BLaER1 treated with 17β-estradiol and CSF1 and Interleukin-3, amounts not matched to agents 10 nM and 100 nM (cell line): ENCODE data around the gene CNNM4.
A peak's percentile ranks its signal among the peaks of the same experiment; 100 is the strongest.

Experiments
- H3K27ac ChIP-seq, 11 experiments: shearing (Covaris generic); formaldehyde crosslinking; 2 replicates each; pipeline ENCODE4 v1.8.1; 2022
- H3K27me3 ChIP-seq, 11 experiments: shearing (Covaris generic); formaldehyde crosslinking; 2 replicates each; pipeline ENCODE4 v1.8.1; 2022
- H3K36me3 ChIP-seq, 11 experiments: shearing (Covaris generic); formaldehyde crosslinking; 2 replicates each; pipeline ENCODE4 v1.8.1; 2022
- H3K4me1 ChIP-seq, 10 experiments: shearing (Covaris generic); formaldehyde crosslinking; 2 replicates each; pipeline ENCODE4 v1.8.1; 2022
- H3K4me2 ChIP-seq, 11 experiments: shearing (Covaris generic); formaldehyde crosslinking; 2 replicates each; pipeline ENCODE4 v1.8.1; 2022
- H3K4me3 ChIP-seq, 10 experiments: shearing (Covaris generic); formaldehyde crosslinking; 2 replicates each; pipeline ENCODE4 v1.8.1; 2022
- H3K9ac ChIP-seq, 11 experiments: shearing (Covaris generic); formaldehyde crosslinking; 2 replicates each; pipeline ENCODE4 v1.8.1; 2022
- H3K9me3 ChIP-seq, 11 experiments: shearing (Covaris generic); formaldehyde crosslinking; replicated peaks in 1 of 11; 2 replicates each; pipeline ENCODE4 v1.8.1; 2022
- H4K20me1 ChIP-seq, 11 experiments: shearing (Covaris generic); formaldehyde crosslinking; 2 replicates each; pipeline ENCODE4 v1.8.1; 2022
- Cebpa-rat ChIP-seq, 11 experiments: shearing (Covaris generic); IDR thresholded peaks; 2 replicates each; pipeline ENCODE4 v1.8.1; 2022

The CNNM4 gene

DNA sequence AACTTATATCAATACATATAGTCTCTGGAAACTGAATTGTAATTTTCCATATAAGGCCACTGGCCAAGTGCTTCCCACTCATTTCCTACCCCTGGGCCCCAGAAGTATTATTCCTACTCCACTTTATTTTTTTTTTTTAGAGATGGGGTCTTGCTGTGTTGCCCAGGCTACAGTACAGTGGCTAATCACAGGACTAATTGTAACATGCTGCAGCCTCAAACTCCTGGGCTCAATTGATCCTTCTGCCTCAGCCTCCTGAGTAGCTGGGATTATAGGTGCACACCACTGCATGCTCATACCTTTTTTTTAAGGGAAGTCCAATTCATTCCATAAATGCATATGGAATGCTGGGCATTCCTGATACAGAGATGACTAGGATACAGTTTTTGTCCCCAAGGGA is 6.4 kb upstream of the CNNM4 start:
- TF ChIP-seq Cebpa-rat (IDR thresholded peaks at IDR 0.05), result no peak
- no peak overlapping the region for H3K4me2 ChIP-seq
- H3K27ac ChIP-seq, result no peak overlapping the region
- no peaks in the 10 kb centered on the region for H3K9me3 ChIP-seq
- H4K20me1 ChIP-seq, result no peaks in the 10 kb centered on the region
- no peaks in the 10 kb centered on the region for H3K27me3 ChIP-seq
- H3K4me1 ChIP-seq, result peaks cover 0 to 13% (median 3%) of the 10 kb centered on the region in 10 experiments; a peak in 11 of 20 replicates
- no peaks in the 10 kb centered on the region for H3K36me3 ChIP-seq
- no peak overlapping the region for H3K9ac ChIP-seq
- no peak overlapping the region for H3K4me3 ChIP-seq

DNA sequence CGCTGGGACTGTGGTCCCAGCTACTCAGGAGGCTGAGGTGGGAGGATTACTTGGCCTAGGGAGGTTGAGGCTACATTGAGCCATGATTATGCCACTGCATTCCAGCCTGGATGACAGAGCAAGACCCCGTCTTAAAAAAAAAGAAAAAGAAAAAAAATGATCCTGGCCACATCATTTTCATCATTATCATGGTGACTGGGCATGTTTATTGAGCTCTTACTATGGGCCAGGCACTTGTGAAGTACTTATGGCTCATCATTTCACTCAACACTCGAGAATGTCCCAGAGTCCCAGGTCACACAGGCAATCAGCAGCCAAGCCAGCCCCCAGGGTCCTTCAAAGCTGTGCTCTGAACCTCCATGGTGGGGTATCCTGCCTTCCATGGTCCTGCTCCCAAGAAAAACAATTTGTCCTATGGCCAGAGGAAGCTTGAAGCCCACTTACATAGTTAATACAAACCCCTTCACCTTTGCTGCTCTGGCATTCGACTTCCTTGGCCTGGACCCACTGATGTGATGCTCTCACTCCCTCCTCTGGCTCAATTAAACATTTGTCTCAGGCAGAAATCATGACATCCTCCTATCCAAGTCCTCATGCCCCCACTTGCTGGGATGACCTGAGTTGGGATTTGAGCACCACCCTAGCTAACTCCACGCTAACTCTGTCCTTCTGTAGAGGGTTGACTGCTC is 3.8 kb upstream of the CNNM4 start:
- no peak overlapping the region for H3K9ac ChIP-seq
- H4K20me1 ChIP-seq, result peaks cover 0 to 10% (median 0%) of the 10 kb centered on the region in 11 experiments; a peak in 5 of 22 replicates
- no peaks in the 10 kb centered on the region for H3K36me3 ChIP-seq
- H3K9me3 ChIP-seq, result no peaks in the 10 kb centered on the region
- no peaks in the 10 kb centered on the region for H3K27me3 ChIP-seq
- peaks cover 15 to 36% (median 25%) of the 10 kb centered on the region in 10 experiments for H3K4me1 ChIP-seq
- H3K4me2 ChIP-seq, result no peak overlapping the region; a peak in 1 of 22 replicates
- TF ChIP-seq Cebpa-rat (IDR thresholded peaks at IDR 0.05), result no peak
- H3K27ac ChIP-seq, result no peak overlapping the region
- no peak overlapping the region for H3K4me3 ChIP-seq

DNA sequence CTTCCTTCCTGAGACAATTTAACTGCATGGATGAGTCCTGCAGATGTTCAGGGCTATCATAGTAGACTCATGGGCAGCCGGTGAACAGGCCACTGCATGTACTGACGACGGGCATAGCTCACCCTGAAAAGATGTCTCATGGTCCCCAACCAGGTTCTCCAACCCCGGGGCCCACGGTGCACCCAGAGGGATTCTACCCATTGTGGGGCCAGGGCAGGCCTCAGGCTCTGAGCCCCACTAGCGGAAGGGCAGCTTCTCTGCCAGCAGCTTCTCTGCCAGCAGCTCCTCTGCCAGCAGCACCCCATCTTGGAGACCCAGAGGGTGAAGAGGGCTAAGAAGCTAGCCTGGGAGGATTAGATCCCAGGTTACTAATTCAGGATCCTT is 3.2 kb upstream of the CNNM4 start:
- Histone ChIP-seq H3K27ac (no peak overlapping the region), H3K4me2 (no peak overlapping the region; a peak in 1 of 22 replicates), H3K36me3 (no peaks in the 10 kb centered on the region), H3K4me1 (peaks cover 21 to 42% (median 30%) of the 10 kb centered on the region in 10 experiments), H3K9ac (no peak overlapping the region), H3K27me3 (no peaks in the 10 kb centered on the region), H3K4me3 (no peak overlapping the region), H4K20me1 (peaks cover 0 to 15% (median 1%) of the 10 kb centered on the region in 11 experiments; a peak in 10 of 22 replicates), H3K9me3 (no peaks in the 10 kb centered on the region)
- no peak for TF ChIP-seq Cebpa-rat (IDR thresholded peaks at IDR 0.05)

DNA sequence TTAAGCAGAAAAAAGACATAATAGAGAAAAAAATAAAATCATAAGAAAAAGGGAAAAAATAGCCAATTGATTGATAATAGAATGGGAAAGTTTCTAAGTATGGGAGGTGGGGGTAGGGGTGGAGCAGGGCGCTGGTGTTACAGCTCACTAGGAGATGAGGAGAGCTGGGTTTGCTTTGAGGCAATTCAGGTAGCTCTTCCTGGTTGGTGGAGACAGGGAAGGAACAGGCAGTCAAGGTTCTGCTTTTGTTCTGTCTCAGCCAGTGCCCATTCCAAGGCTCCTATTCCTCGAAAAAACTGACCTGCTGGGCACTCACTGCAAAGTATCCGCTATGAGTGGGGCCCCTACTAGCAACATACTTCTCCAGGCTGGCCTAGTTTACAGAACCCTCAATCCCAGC is 1.7 kb upstream of the CNNM4 start:
- no peak for TF ChIP-seq Cebpa-rat (IDR thresholded peaks at IDR 0.05)
- Histone ChIP-seq H3K36me3 (no peaks in the 10 kb centered on the region), H3K27me3 (no peaks in the 10 kb centered on the region), H3K4me1 (peaks cover 36 to 57% (median 45%) of the 10 kb centered on the region in 10 experiments), H3K9me3 (no peaks in the 10 kb centered on the region), H3K27ac (no peak overlapping the region), H3K9ac (no peak overlapping the region; a peak in 2 of 22 replicates), H3K4me3 (no peak overlapping the region), H4K20me1 (peaks cover 0 to 30% (median 13%) of the 10 kb centered on the region in 11 experiments; a peak in 13 of 22 replicates), H3K4me2 (peak overlapping the region in 4 of 11 experiments; percentile 1 to 79 (median 42); a peak in 4 of 22 replicates)

DNA sequence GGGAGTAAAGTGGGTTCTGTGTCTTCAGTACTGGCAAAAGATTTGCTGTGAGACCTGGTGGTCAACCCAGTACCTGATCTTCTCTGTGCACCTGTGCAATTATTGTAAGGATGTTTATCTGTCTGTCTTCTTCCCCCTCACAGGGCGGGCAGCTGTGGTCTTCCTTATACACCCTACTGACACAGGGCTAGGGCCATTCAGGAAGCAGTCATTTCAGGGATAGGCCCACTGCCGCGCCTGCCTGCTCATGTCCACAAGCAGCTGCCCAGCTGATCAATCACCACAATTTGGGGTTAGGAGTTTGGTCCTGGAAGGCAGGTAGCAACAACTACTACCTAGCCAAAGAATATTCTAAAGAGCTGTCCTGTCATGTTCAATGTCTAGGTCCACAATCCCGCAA is 1.2 kb upstream of the CNNM4 start:
- H3K9ac ChIP-seq, result peak overlapping the region in 1 of 11 experiments; percentile 84; a peak in 1 of 22 replicates
- H3K4me2 ChIP-seq, result peak overlapping the region; percentile 1 to 91 (median 80); a peak in 18 of 22 replicates
- no peak overlapping the region for H3K4me3 ChIP-seq
- H4K20me1 ChIP-seq, result peaks cover 0 to 36% (median 13%) of the 10 kb centered on the region in 11 experiments; a peak in 13 of 22 replicates
- H3K9me3 ChIP-seq, result no peaks in the 10 kb centered on the region
- no peak for TF ChIP-seq Cebpa-rat (IDR thresholded peaks at IDR 0.05)
- H3K27ac ChIP-seq, result no peak overlapping the region
- peaks cover 41 to 63% (median 51%) of the 10 kb centered on the region in 10 experiments for H3K4me1 ChIP-seq
- H3K27me3 ChIP-seq, result no peaks in the 10 kb centered on the region
- no peaks in the 10 kb centered on the region for H3K36me3 ChIP-seq

DNA sequence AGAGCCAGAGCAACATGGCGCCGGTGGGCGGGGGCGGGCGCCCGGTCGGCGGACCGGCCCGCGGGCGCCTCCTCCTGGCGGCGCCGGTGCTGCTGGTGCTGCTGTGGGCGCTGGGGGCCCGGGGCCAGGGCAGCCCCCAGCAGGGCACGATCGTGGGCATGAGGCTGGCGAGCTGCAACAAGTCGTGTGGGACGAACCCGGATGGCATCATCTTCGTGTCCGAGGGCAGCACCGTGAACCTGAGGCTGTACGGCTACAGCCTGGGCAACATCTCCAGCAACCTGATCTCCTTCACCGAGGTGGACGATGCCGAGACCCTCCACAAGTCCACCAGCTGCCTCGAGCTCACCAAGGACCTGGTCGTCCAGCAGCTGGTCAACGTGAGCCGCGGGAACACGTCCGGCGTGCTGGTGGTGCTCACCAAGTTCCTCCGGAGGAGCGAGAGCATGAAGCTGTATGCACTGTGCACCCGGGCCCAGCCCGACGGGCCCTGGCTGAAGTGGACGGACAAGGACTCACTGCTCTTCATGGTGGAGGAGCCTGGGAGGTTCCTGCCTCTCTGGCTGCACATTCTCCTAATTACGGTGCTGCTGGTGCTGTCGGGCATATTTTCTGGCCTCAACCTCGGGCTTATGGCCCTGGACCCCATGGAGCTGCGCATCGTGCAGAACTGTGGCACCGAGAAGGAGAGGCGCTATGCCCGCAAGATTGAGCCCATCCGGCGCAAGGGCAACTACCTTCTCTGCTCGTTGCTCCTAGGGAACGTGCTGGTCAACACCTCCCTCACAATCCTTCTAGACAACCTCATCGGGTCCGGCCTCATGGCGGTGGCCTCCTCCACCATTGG is 507 bp downstream of the CNNM4 start:
- Histone ChIP-seq H3K27ac (peak overlapping the region; percentile 55 to 85 (median 76); a peak in 21 of 22 replicates), H3K4me1 (peaks cover 51 to 74% (median 62%) of the 10 kb centered on the region in 10 experiments), H3K27me3 (no peaks in the 10 kb centered on the region), H4K20me1 (peaks cover under 1 to 51% (median 14%) of the 10 kb centered on the region in 11 experiments; a peak in 15 of 22 replicates), H3K36me3 (peaks cover 0 to 1% (median 0%) of the 10 kb centered on the region in 11 experiments; a peak in 1 of 22 replicates), H3K4me2 (peak overlapping the region; percentile 88 to 100 (median 98)), H3K9ac (peak overlapping the region; percentile 68 to 84 (median 82)), H3K9me3 (no peaks in the 10 kb centered on the region), H3K4me3 (peak overlapping the region; percentile 60 to 76 (median 66))
- TF ChIP-seq Cebpa-rat (IDR thresholded peaks at IDR 0.05), result no peak

DNA sequence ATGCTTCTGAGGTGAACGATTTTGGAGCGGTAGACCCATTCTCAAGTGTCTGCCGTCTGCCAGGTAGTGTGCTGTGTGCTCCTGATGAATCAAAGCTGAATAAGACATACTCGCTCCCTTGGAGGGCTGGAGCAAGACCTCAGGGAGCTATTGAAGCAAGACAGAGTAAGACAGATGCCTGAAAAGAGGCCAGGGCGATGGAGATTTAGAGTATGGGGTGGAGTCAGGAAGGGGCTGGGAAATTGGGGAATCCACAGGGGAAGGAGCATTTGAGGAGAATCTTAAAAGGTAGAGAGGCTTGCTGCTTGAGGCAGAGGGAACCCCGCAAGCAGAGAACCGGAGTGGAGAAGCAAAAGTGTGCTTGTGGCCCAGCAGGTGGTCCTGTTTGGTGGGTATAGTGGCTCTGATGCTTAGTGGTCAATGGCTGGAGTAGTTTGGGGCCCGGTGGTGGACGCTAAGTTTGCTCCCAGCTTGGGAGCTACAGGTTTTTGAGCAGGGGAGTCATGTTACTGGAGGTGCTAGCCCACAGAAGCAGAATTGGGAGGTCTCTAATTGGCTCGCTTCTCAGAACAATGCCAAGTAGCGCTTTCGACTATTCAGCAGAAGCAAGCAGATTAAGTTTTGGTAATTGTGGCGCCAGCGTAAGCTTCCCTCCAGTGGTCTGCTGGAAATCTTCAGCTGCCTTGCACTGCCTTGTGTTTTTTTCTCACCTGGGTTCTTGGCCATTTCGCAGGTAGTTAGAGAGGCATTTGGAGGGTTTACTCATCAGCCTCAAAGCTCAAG is 2.0 kb downstream of the CNNM4 start:
- no peaks in the 10 kb centered on the region for H3K27me3 ChIP-seq
- H3K4me1 ChIP-seq, result peaks cover 63 to 81% (median 74%) of the 10 kb centered on the region in 10 experiments
- TF ChIP-seq Cebpa-rat (IDR thresholded peaks at IDR 0.05), result no peak
- H3K4me3 ChIP-seq, result peak overlapping the region; percentile 60 to 76 (median 66)
- H3K9me3 ChIP-seq, result no peaks in the 10 kb centered on the region
- peak overlapping the region in 5 of 11 experiments; percentile 34 to 74 (median 67); a peak in 3 of 22 replicates for H3K27ac ChIP-seq
- peaks cover 0 to 13% (median 0%) of the 10 kb centered on the region in 11 experiments; a peak in 1 of 22 replicates for H3K36me3 ChIP-seq
- peaks cover 11 to 66% (median 20%) of the 10 kb centered on the region in 11 experiments; a peak in 19 of 22 replicates for H4K20me1 ChIP-seq
- peak overlapping the region; percentile 88 to 100 (median 98) for H3K4me2 ChIP-seq
- peak overlapping the region; percentile 44 to 78 (median 72); a peak in 21 of 22 replicates for H3K9ac ChIP-seq

DNA sequence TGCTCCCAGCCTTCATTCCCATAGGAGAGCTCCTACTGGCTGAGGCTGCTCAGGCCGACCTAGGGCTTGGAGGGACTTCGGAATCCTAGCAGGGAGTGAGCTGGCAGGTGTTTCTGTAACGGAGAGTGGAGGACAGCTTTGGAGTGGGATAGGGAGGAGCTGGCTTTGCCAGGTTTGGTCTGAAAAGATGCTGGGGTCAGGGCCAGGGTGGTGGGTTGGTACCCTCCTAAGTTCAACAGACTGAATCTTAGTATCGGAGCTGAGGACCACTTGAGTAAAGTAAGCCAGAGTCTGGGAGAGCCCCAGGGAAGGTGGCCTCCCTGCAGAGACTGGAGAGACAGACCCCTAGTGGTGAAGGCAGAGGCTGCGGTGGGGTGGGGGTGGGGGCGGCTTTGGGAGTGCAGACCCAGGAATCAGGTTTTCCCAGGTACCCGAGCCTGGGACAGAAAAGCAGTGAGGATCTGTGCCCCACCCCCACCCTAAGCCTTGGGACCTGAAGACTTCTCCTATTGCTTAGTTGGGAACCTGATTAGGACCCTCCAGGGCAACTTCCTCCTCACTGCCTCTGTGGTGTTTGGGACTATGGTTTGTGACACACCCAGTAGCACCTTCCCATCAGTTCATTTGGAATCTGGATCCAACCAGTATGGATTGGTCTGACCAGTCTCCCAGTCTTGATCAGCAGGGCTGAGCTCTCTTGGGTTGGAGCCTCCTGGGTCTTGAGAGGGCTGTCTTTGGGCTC is 3.0 kb downstream of the CNNM4 start:
- Histone ChIP-seq H3K27ac (peak overlapping the region; percentile 4 to 78 (median 65); a peak in 18 of 22 replicates), H3K27me3 (no peaks in the 10 kb centered on the region), H3K9ac (peak overlapping the region; percentile 44 to 78 (median 72); a peak in 21 of 22 replicates), H3K4me1 (peaks cover 65 to 90% (median 83%) of the 10 kb centered on the region in 10 experiments), H4K20me1 (peaks cover 16 to 76% (median 27%) of the 10 kb centered on the region in 11 experiments; a peak in 19 of 22 replicates), H3K4me2 (peak overlapping the region; percentile 88 to 100 (median 98)), H3K36me3 (peaks cover 0 to 13% (median 0%) of the 10 kb centered on the region in 11 experiments; a peak in 1 of 22 replicates), H3K4me3 (peak overlapping the region; percentile 60 to 76 (median 66)), H3K9me3 (no peaks in the 10 kb centered on the region)
- TF ChIP-seq Cebpa-rat (IDR thresholded peaks at IDR 0.05), result no peak
